ENCODE measurements around the gene PER2. TPM values are rescaled to one million over a fixed set of nuclear protein-coding genes. Genes with fewer than 3 reads are reported as not detected.

The PER2 gene
- polyA plus RNA-seq, 5 donors: 6.4 to 9.4 (median 8.3) TPM

DNA sequence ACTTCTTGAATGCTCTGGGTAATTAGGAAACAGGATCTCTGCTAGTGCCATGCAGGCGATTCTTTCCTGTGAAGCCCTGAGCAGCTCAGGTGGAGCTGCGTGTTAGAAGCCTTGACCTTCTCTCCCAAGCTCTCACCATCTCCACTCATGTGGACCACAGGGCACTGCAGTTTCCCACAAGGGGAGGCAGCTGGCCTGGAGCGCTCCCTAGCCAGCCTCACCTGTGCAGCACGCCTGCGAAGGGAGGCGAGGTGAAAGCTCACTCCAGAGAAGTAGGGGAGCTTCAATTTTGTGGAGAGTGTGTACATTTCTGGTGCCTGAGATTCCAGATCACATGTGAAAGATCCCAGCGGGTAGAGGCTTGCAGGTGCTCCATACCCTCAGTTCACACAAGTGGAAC, 37.5 kb downstream of the PER2 start:
- DNase-seq: no peak

- no peak for DNase-seq
These were observed 40.5 kb downstream of the PER2 start for GRCh38 chr2:238247841-238248453.

- no peak for DNase-seq
These were observed 41.2 kb downstream of the PER2 start for GRCh38 chr2:238247002-238247822.

DNA sequence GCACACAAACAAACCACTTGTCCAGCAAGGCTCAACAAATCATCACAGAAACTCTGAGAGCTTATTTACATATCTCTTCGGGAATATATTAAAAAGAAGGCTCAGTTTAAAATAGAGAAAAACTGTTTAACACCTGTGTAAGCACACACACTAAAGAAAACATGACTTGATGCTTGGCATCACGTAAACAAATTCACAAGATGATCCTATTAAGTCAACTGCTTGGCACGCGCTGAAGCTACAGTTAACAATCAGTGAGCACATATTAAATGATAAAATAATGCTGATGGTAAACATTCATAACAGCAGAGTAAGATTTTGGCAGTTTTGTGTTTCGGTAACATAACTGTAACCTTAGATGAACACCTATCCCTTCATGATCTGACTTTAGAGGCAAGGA, 44.3 kb downstream of the PER2 start:
- no peak for DNase-seq

DNA sequence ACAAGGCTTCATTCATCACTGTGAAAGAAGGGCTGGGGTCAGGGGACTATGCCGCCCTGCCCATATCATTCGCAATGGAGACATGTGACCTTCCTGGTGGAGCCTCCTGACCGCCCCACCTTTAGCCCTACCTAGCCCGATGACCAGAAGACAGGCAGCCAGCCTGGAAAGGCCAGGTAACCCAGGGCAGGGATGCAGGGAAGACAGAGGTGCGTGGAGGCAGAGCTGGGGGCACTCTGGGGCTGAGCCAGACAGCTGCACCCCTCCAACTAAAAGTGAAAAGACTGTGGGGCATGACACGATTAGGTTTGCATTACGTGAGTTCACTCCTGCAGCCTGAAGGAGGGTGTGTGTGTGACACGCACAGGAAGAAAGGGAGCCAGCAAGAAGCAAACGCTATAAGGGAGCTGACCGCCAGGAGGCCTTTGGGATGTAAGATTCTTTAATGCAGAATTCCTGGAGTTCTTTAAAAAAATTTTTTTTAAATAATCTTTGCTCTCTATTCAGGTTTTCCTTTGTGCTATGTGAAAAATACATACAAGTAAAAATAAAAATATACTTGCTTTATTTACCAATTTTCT, 44.8 kb downstream of the PER2 start:
- DNase-seq: no peak

GRCh38 chr2:238242731-238243495, 45.5 kb downstream of the PER2 start:
- no peak for DNase-seq

DNA sequence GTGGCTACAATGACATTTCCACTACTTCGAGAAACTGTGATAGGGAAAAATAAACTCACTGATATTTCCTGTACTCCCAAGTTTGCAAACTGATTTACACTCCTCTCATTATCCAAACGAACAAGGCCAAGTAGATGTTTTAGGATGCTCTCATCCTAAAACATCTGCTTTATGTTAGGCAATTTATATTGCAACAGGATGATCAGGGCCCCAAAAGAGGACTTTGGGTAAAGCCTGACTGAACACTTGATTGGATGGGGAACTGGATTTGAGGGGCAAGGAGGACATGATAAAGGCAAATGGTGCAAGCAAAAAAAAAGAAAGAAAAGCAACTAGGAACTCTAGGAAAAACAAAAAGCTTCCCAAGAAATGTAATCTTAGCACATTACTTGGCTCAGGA, 46.4 kb downstream of the PER2 start:
- DNase-seq: no peak

- peak in 1 of 2 donors; percentile 51 for DNase-seq
These were observed 47.4 kb downstream of the PER2 start for GRCh38 chr2:238240757-238241711.

DNA sequence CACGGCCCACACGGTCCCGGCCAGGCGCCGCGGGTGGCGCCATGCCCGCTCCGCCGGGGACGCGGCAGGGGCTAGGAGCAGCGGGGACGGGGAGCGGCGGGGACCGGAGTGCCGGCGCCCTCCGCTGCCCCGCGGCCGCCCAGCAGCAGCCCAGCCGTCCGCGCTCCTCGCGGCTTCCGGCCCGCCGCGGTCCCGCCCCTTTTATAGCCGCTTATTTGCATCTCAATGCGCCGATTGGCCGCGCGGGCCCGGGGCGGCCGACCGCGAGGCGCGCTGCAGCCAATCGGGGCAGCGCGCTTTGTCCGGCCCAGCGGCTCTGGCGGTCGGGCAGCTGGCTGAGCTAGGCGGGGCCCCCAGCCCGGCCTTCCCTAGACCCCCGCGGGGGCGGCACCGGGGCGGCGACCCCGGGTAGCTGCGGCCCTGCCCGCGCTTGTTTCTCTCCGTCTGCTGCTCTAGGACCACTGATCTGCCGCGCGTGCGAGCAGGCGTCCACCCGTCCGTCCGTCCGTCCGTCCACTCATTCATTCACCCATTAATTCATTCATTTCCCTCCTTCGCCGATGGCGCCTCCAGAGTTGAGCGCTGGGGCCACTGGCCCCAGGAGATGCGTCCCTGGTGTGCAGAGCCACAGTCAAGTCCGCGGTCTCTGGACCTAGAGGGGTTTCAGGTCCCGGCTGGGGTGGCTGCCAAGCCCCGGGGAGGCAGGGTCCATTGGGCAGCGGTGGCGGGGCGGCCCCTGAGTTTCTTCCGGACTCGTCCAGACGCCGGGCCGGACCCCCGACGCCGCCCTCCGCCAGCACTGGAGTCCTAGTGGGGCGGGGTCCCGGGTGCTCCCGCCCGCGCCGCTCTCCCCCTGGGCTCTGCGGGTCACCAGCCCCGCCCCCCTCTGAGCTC, 48.3 kb downstream of the PER2 start, which contains the start of gene HES6:
Gene HES6 (minus strand): TSS at position 176 of the 894 bp plus-strand sequence. CDS start 133 bp downstream, at position 43.
- peak; percentile 84 to 85 for DNase-seq

GRCh38 chr2:238239543-238239862, 48.9 kb downstream of the PER2 start:
- DNase-seq: no peak

DNA sequence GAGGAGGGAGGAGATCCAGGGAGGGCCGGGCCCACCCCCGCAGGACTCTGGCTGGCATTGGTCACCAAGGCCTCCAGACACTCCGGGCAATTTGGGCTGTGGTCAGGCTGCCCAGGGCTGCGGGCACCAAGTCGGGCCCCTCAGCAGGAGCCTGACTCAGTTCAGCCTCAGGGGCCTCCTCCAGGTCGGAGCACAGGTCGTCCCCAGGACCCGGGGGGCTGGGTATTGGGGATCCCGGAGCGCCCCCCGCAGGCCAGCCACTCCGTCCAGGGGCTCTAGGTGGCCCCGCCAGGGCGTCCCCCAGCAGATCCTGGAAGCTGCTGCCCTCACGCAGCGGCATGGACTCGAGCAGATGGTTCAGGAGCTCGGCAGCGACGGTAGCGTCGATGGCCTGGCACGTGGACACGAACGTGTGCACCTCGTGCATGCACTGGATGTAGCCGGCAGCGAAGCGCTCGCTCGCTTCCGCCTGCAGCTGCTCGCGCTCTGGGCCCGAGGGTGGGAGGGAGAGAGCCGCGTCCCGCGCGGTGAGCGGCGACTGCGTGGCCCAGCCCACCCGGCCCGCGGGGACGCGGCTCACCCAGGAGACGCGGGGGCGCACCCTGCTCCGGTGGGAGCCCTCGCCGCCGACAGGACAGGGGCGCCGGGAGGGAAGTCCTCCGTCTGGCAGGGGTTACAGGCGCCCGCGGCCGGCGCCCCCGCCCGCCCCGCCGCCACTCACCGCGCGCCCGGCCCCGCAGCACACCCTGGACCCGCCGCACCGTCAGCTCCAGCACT, 49.5 kb downstream of the PER2 start:
- no peak for DNase-seq

DNA sequence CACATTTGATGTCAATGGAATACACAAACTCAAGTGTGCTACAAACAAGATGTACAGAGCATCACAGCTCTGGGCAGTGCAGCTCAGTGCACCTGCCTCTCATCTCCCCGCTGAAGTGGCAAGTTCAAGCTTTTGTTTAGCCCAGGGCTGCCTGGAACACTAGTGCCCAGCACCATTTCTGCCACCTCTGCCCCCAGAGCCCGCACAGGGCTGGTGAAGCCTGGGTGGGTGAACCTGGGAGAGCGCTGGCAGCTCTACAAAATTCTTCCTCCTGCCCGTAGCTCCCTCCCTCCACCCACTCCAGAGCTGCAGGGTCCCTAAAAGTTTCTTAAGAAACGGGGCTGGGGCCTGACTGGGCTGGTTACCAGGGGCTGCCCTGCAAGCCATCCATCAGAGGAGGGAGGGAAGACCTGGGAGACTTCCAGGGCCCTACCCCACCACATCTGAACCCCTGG, 50.1 kb downstream of the PER2 start:
- DNase-seq: no peak

GRCh38 chr2:238237431-238238135, 50.8 kb downstream of the PER2 start:
- DNase-seq: no peak

DNA sequence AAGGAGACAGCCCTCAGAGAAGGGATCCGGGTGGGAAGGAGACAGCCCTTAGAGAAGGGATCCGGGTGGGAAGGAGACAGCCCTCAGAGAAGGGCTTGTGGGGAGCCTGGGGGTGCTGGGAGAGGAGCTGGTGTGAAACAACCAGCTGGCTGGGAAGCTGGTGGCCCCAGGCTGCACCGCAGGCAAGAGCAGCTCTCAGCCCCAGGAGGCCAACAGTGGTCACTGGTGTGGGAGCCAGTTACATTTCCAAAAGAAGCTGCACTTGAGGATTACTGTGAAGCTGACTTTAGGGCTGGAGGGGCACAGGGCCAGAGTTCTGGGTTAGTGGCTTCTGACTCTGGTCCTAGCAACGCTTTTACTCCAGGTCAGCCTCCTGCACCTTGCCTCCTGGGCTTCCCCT, 51.8 kb downstream of the PER2 start:
- no peak for DNase-seq

DNA sequence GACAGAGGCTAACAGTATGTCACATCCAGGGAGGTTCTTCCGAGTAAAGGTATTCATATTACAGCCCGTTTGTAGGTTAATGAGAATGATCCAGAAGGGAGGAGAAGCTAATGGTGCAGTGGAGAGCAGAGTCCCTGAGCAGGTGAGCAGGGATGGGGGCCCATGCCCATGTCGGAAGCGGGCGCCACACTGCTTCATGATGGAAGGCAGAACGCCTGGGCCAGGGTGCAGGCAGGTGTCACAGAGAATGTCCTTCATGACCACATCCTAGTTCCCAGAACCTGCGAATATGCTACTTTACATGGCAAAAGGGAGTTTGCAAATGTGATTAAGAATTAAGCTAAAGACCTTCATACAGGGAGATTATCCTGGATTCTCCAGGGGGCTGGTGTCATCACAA, 52.6 kb downstream of the PER2 start:
- no peak for DNase-seq

GRCh38 chr2:238235331-238235732, 53.1 kb downstream of the PER2 start:
- DNase-seq: no peak

DNA sequence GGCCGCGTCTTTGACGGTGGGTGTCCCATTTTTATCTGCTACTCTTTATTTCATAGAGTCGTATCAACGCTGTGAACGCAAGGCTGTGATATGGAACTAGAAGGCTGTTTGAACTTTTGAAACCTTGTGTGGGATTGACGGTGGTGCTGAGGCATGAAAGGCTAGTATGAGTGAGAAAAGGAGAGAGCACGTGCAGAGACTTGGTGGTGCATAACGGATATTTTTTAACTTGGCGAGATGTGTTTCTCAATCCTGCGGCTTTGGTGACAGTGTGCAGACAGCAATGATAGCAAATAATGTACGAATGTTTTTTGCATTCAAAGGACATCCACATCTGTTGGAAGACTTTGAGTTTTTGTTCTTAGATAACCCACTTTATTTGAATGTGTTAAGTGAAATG, 54.8 kb downstream of the PER2 start:
- no peak for DNase-seq

DNA sequence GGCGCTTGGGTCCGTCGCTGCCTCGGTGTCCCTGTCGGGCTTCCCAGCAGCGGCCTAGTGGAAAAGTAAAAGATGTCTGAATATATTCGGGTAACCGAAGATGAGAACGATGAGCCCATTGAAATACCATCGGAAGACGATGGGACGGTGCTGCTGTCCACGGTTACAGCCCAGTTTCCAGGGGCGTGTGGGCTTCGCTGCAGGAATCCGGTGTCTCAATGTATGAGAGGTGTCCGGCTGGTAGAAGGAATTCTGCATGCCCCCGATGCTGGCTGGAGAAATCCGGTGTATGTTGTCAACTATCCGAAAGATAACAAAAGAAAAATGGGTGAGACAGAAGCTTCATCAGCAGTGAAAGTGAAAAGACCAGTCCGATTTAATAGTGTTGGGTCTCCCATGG, 56.6 kb downstream of the PER2 start:
- no peak for DNase-seq

Measured in right lung (tissue), 5 donors.